Activated CD8-positive, alpha-beta memory T cell treated with anti-CD3 and anti-CD28 coated beads for 4 hours (primary cell): Measurements from ENCODE around the gene KRT16.
"Not testable (repeated sequence)": the region's sequence is repeated elsewhere in the genome, so short reads cannot be mapped to it uniquely, and the experiment has no call there.

Source experiments
- DNase-seq, 2 donors: peaks; one replicate each; pipeline ENCODE4 v3.0.0-alpha.2; 2020; ENCODE audit warnings: low read depth in 2 of 2

KRT16 gene

GRCh38 chr17:41583137-41584127, 29.1 kb downstream of the KRT16 start:
- no peak for DNase-seq

GRCh38 chr17:41582061-41582968, 30.3 kb downstream of the KRT16 start:
- DNase-seq, result not testable (repeated sequence)

- DNase-seq, result no peak
Observed at GRCh38 chr17:41581366-41582060, 31.1 kb downstream of the KRT16 start.

- no peak for DNase-seq
Observed at GRCh38 chr17:41580687-41581365, 31.7 kb downstream of the KRT16 start.

GRCh38 chr17:41580244-41580575, 32.4 kb downstream of the KRT16 start:
- DNase-seq, result no peak

- DNase-seq, result no peak
Observed at GRCh38 chr17:41579484-41580243, 32.9 kb downstream of the KRT16 start.

GRCh38 chr17:41578971-41579370, 33.6 kb downstream of the KRT16 start:
- DNase-seq, result no peak

GRCh38 chr17:41578538-41578937, 34.0 kb downstream of the KRT16 start:
- no peak for DNase-seq

GRCh38 chr17:41576740-41577139, 35.8 kb downstream of the KRT16 start:
- not testable (repeated sequence) for DNase-seq

- DNase-seq, result no peak
Observed at GRCh38 chr17:41575336-41575735, 37.2 kb downstream of the KRT16 start.

GRCh38 chr17:41571561-41572434, 40.8 kb downstream of the KRT16 start, which contains the start of gene KRT9:
TSS of gene KRT9 (minus strand) at chr17:41572059. CDS start at chr17:41571992, 67 bp downstream.
- DNase-seq, result no peak

- DNase-seq, result no peak
Observed at GRCh38 chr17:41567317-41567716, 45.2 kb downstream of the KRT16 start.

- no peak for DNase-seq
Observed at GRCh38 chr17:41565338-41565737, 47.2 kb downstream of the KRT16 start.

- no peak for DNase-seq
Observed at GRCh38 chr17:41563607-41564170, 48.9 kb downstream of the KRT16 start.

- no peak for DNase-seq
Observed at GRCh38 chr17:41561554-41561953, 51.0 kb downstream of the KRT16 start.
